HEK293 (cell line): ENCODE results near the gene CENPX.
A peak's percentile ranks its signal among the peaks of the same experiment; 100 is the strongest.

ENCODE experiments used
- CTCF ChIA-PET: fragments of 350-600 bp; formaldehyde crosslinking; extraction: SDS; loops from one replicate; lab custom pipeline; 2021; ENCODE audit warnings: antibody characterized with exemption; lab: Yijun Ruan, JAX
- POLR2A ChIA-PET: fragments of 300-600 bp; formaldehyde crosslinking; extraction: SDS; loops from one replicate; lab custom pipeline; 2020; ENCODE audit warnings: antibody characterized with exemption, inconsistent platforms; lab: Yijun Ruan, JAX
- H3K27ac ChIP-seq: fragments of 200-500 bp; sonication (Bioruptor generic); 2 replicates; pipeline ENCODE4 v1.5.1; 2014; ENCODE audit warnings: low read depth, low read length, control low read depth, inconsistent platforms; ENCODE audit errors: extremely low read depth
- H3K36me3 ChIP-seq, 2 experiments: fragments of 200-500 bp in 1 of 2; sonication (Bioruptor generic) in 1 of 2; 1 replicate in 1 of 2; 2 replicates in 1 of 2; pipeline ENCODE4 v1.5.1; 2014 to 2017; ENCODE audit warnings: inconsistent platforms in 2 of 2, low read length in 2 of 2; ENCODE audit not compliant: control insufficient read depth in 2 of 2, insufficient read depth in 1 of 2
- H3K4me1 ChIP-seq: fragments of 200-500 bp; sonication (Bioruptor generic); 2 replicates; pipeline ENCODE4 v1.5.1; 2014; ENCODE audit warnings: mild to moderate bottlenecking, low read length, inconsistent platforms; ENCODE audit not compliant: control insufficient read depth, insufficient read depth
- H3K4me3 ChIP-seq: 2 replicates; pipeline ENCODE4 v1.5.1; 2011; ENCODE audit warnings: low read depth, mild to moderate bottlenecking, control low read depth, low read length, moderate library complexity
- H3K9me3 ChIP-seq: fragments of 200-500 bp; sonication (Bioruptor generic); 2 replicates; pipeline ENCODE4 v1.5.1; 2014; ENCODE audit warnings: low read depth, low read length, inconsistent platforms; ENCODE audit not compliant: control insufficient read depth, insufficient read depth
- ATF2 ChIP-seq: fragments of 450-650 bp; formaldehyde crosslinking; IDR thresholded peaks from 2 replicates; pipeline ENCODE4 v1.5.1; 2016; ENCODE audit warnings: missing biosample characterization, missing genetic modification characterization, low read depth
- BCL11B ChIP-seq: fragments of 450-650 bp; formaldehyde crosslinking; IDR thresholded peaks from 2 replicates; pipeline ENCODE4 v1.5.1; 2016; ENCODE audit warnings: low read depth, missing biosample characterization, missing genetic modification characterization
- EGR2 ChIP-seq: fragments of 450-650 bp; formaldehyde crosslinking; IDR thresholded peaks from 2 replicates; pipeline ENCODE4 v1.5.1; 2016; ENCODE audit warnings: low read depth, missing biosample characterization, missing genetic modification characterization
- KLF1 ChIP-seq: fragments of 450-650 bp; formaldehyde crosslinking; IDR thresholded peaks from 2 replicates; pipeline ENCODE4 v1.5.1; 2016; ENCODE audit warnings: missing biosample characterization, missing genetic modification characterization
- PATZ1 ChIP-seq: fragments of 450-650 bp; formaldehyde crosslinking; IDR thresholded peaks from 2 replicates; pipeline ENCODE4 v1.5.1; 2016; ENCODE audit warnings: missing biosample characterization, missing genetic modification characterization
- PRDM10 ChIP-seq: fragments of 450-650 bp; formaldehyde crosslinking; IDR thresholded peaks from 2 replicates; pipeline ENCODE4 v1.5.1; 2016; ENCODE audit warnings: missing biosample characterization, missing genetic modification characterization
- SP2 ChIP-seq: fragments of 450-650 bp; formaldehyde crosslinking; IDR thresholded peaks from 2 replicates; pipeline ENCODE4 v1.5.1; 2016; ENCODE audit warnings: missing biosample characterization, missing genetic modification characterization
- SP7 ChIP-seq: fragments of 450-650 bp; formaldehyde crosslinking; IDR thresholded peaks from 2 replicates; pipeline ENCODE4 v1.5.1; 2016; ENCODE audit warnings: missing biosample characterization, missing genetic modification characterization
- WT1 ChIP-seq: fragments of 450-650 bp; formaldehyde crosslinking; IDR thresholded peaks from 2 replicates; pipeline ENCODE4 v1.5.1; 2016; ENCODE audit warnings: missing biosample characterization, missing genetic modification characterization
- ZBTB26 ChIP-seq: fragments of 450-650 bp; formaldehyde crosslinking; optimal IDR thresholded peaks from 2 replicates; pipeline ENCODE3; 2016; ENCODE audit warnings: missing biosample characterization, mild to moderate bottlenecking, missing genetic modification characterization
- ZBTB44 ChIP-seq: fragments of 450-650 bp; IDR thresholded peaks from 2 replicates; pipeline ENCODE4 v1.5.1; 2018; ENCODE audit warnings: missing biosample characterization, mild to moderate bottlenecking, missing genetic modification characterization
- ZBTB8A ChIP-seq: fragments of 450-650 bp; formaldehyde crosslinking; IDR thresholded peaks from 2 replicates; pipeline ENCODE4 v1.5.1; 2016; ENCODE audit warnings: missing biosample characterization, missing genetic modification characterization
- ZIC2 ChIP-seq: fragments of 450-650 bp; formaldehyde crosslinking; IDR thresholded peaks from 2 replicates; pipeline ENCODE4 v1.5.1; 2016; ENCODE audit warnings: missing biosample characterization, missing genetic modification characterization
- ZNF140 ChIP-seq: fragments of 450-650 bp; formaldehyde crosslinking; IDR thresholded peaks from 2 replicates; pipeline ENCODE4 v1.5.1; 2016; ENCODE audit warnings: missing biosample characterization, missing genetic modification characterization
- ZNF146 ChIP-seq: fragments of 450-650 bp; formaldehyde crosslinking; IDR thresholded peaks from 2 replicates; pipeline ENCODE4 v1.5.1; 2016; ENCODE audit warnings: missing biosample characterization, missing genetic modification characterization
- ZNF211 ChIP-seq: fragments of 450-650 bp; formaldehyde crosslinking; IDR thresholded peaks from 2 replicates; pipeline ENCODE4 v1.5.1; 2016; ENCODE audit warnings: low read depth, missing biosample characterization, missing genetic modification characterization
- ZNF248 ChIP-seq: fragments of 450-650 bp; formaldehyde crosslinking; IDR thresholded peaks from 2 replicates; pipeline ENCODE4 v1.5.1; 2017; ENCODE audit warnings: missing biosample characterization, missing genetic modification characterization
- ZNF341 ChIP-seq: fragments of 450-650 bp; formaldehyde crosslinking; IDR thresholded peaks from 2 replicates; pipeline ENCODE4; 2016; ENCODE audit warnings: low read depth, missing biosample characterization, missing genetic modification characterization
- ZNF513 ChIP-seq: fragments of 450-650 bp; IDR thresholded peaks from 2 replicates; pipeline ENCODE4 v1.5.1; 2018; ENCODE audit warnings: missing biosample characterization, missing genetic modification characterization
- ZNF692 ChIP-seq: fragments of 450-650 bp; formaldehyde crosslinking; IDR thresholded peaks from 2 replicates; pipeline ENCODE4 v1.5.1; 2016; ENCODE audit warnings: missing biosample characterization, missing genetic modification characterization
- ZNF76 ChIP-seq: fragments of 450-650 bp; formaldehyde crosslinking; IDR thresholded peaks from 2 replicates; pipeline ENCODE4; 2016; ENCODE audit warnings: low read depth, missing biosample characterization, missing genetic modification characterization, borderline replicate concordance
- ZXDB ChIP-seq: fragments of 450-650 bp; formaldehyde crosslinking; IDR thresholded peaks from 2 replicates; pipeline ENCODE4 v1.5.1; 2016; ENCODE audit warnings: missing biosample characterization, missing genetic modification characterization

The CENPX gene

GRCh38 chr17:82035488-82035887, 12.8 kb upstream of the CENPX start (continued):
- TF ChIP-seq PRDM10 (tag by site-specific recombination): peak; percentile 95

- H3K27ac ChIP-seq: peak overlapping the region; percentile 29
- no peak overlapping the region for H3K4me3 ChIP-seq
- peaks cover 10% of the 10 kb centered on the region for H3K4me1 ChIP-seq
- CTCF ChIA-PET: interaction anchor here (1.0 to 7.2 kb wide), 6 partner anchors 9 to 120 kb away, joined by 3 to 42 read pairs (median 4); partner anchors contain the start of genes CENPX and LRRC45
- POLR2A ChIA-PET: interaction anchor here (1.1 to 6.0 kb wide), 7 partner anchors 12 to 75 kb away, joined by 3 to 56 read pairs (median 5); partner anchors contain the start of genes CENPX, GPS1, LRRC45 and RFNG
- H3K9me3 ChIP-seq: no peaks in the 10 kb centered on the region
- H3K36me3 ChIP-seq: peaks cover 0 to 41% of the 10 kb centered on the region in 2 experiments; a peak in 1 of 3 replicates
- TF ChIP-seq ZNF248 (tag by site-specific recombination) (no peak), SP7 (tag by site-specific recombination) (peak; percentile 27; the same call in 1 of the 2 replicates), ATF2 (tag by site-specific recombination) (no peak), ZNF692 (peak; percentile 80), EGR2 (tag by site-specific recombination) (no peak), ZBTB26 (tag by site-specific recombination) (peak; percentile 18), KLF1 (peak; percentile 51), BCL11B (0 out of 2 replicates have a peak, but pooled peaks have one; percentile 27), ZNF341 (peak; percentile 50), PATZ1 (tag by site-specific recombination) (peak; percentile 64), ZIC2 (tag by site-specific recombination) (peak; percentile 84), ZNF76 (tag by site-specific recombination) (no peak), WT1 (no peak), ZXDB (tag by site-specific recombination) (no peak), SP2 (tag by site-specific recombination) (peak; percentile 93), ZBTB8A (tag by site-specific recombination) (peak; percentile 93), ZNF211 (no peak), ZBTB44 (tag by site-specific recombination) (no peak), ZNF513 (no peak), ZNF140 (no peak), ZNF146 (tag by site-specific recombination) (peak; percentile 71)
Observed at GRCh38 chr17:82034371-82035011, 11.8 kb upstream of the CENPX start.
